ENCODE measurements around the gene ZNF804A. TPM values are rescaled to one million over a fixed set of nuclear protein-coding genes. Genes with fewer than 3 reads are reported as not detected.

ZNF804A gene
- total RNA-seq, 1 donor from 2014 or later: 0.32 TPM

DNA sequence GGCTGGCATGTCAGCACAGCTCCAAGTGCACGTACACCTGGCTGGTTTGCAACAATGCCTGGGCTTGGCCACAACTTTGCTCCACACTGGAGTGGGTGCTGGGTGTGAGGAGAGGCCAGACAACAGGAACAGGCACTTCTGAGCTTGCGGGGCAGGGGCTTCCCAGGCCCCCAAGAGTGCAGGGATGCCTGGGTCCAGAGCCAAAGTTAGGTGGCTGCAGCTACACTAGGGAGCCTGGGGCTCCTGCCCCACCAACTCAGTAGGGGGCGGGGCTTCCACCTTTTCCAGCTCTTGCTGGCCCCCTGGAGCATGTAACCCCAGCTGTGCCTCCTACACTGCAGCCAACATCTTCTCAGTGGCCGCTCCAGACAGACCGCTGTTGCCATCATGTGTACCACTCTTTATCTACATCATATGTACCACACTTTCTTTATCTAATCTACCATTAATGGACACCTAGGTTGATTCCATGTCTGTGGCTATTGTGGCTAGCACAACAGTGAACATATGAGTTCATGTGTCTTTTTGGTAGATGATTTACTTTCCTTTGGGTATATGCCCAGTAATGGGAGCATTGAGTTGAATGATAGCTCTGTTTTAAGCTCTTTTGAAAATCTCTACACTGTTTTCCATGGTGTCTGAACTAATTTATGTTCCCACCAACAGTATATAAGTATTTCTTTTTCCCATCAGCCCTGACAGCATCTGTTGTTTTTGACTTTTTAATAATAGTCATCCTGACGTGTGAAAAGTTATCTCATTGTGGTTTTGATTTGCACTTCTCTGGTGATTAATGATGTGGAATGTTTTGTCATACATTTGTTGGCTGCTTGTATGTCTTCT is 87.9 kb downstream of the ZNF804A start:
- no peaks in the 10 kb centered on the region for H3K79me2 ChIP-seq (ENCODE audit: insufficient read depth, low read length)
- H3K9me3 ChIP-seq (ENCODE audit: insufficient read depth, low read depth, low read length): no peaks in the 10 kb centered on the region
- Mint-ChIP-seq H3K27me3 (ENCODE audit: low read depth, unreplicated experiment) (no peaks in the 10 kb centered on the region), H3K4me1 (ENCODE audit: low read depth, unreplicated experiment) (no peaks in the 10 kb centered on the region), H3K4me3 (ENCODE audit: unreplicated experiment) (no peak overlapping the region), H3K9me3 (ENCODE audit: unreplicated experiment) (no peaks in the 10 kb centered on the region), H3K36me3 (ENCODE audit: low read depth, unreplicated experiment) (no peaks in the 10 kb centered on the region), H3K27ac (ENCODE audit: unreplicated experiment) (no peak overlapping the region)
- H4K20me1 ChIP-seq (ENCODE audit: insufficient read depth, low read length): no peaks in the 10 kb centered on the region
- H3K4me3 ChIP-seq (ENCODE audit: insufficient read depth, low read depth, low read length): no peak overlapping the region
- H3K4me2 ChIP-seq (ENCODE audit: low read length): no peak overlapping the region
- H3K27ac ChIP-seq (ENCODE audit: low read depth, low read length): no peak overlapping the region
- DNase-seq (ENCODE audit: low read depth) (peak; percentile 70), FAIRE-seq (no peak)
- TF ChIP-seq, protein P1, sequence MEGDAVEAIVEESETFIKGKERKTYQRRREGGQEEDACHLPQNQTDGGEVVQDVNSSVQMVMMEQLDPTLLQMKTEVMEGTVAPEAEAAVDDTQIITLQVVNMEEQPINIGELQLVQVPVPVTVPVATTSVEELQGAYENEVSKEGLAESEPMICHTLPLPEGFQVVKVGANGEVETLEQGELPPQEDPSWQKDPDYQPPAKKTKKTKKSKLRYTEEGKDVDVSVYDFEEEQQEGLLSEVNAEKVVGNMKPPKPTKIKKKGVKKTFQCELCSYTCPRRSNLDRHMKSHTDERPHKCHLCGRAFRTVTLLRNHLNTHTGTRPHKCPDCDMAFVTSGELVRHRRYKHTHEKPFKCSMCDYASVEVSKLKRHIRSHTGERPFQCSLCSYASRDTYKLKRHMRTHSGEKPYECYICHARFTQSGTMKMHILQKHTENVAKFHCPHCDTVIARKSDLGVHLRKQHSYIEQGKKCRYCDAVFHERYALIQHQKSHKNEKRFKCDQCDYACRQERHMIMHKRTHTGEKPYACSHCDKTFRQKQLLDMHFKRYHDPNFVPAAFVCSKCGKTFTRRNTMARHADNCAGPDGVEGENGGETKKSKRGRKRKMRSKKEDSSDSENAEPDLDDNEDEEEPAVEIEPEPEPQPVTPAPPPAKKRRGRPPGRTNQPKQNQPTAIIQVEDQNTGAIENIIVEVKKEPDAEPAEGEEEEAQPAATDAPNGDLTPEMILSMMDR (IDR thresholded peaks at IDR 0.05; ENCODE audit: insufficient read depth, low read depth, low read length): no peak
- no peak for TF ChIP-seq EZH2 (IDR thresholded peaks at IDR 0.05; ENCODE audit: insufficient read depth, low read length)
- no peaks in the 10 kb centered on the region for H3K36me3 ChIP-seq (ENCODE audit: insufficient read depth, low read length)
- no peaks in the 10 kb centered on the region for H3K27me3 ChIP-seq (ENCODE audit: insufficient read depth, low read length)
- H3K4me1 ChIP-seq (ENCODE audit: insufficient read depth, low read length): no peaks in the 10 kb centered on the region
- no peak overlapping the region for H2AFZ ChIP-seq (ENCODE audit: low read depth, low read length)
- no peak overlapping the region for H3K9ac ChIP-seq (ENCODE audit: low read length)

DNA sequence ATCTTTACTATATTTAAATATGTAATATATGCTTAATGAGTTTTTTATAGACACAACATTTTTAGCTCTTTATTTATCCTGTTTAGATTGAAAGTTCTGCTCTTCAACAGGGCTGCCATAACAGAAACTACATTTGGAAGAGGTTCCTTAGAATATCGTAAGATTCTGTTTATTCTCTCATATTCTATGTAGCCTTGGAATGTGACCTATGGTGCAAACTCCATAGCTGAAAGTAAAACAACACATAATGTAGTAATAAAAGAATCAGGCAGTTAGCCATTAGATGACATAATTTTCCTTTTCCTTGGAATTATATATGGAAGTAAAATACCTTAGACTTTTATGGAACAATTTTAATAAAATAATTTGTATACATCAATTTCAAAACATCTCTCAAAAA is 91.3 kb downstream of the ZNF804A start:
- H3K4me3 Mint-ChIP-seq (ENCODE audit: unreplicated experiment): no peak overlapping the region
- no peak for DNase-seq (ENCODE audit: low read depth)

More for the DNA sequence above, 91.3 kb downstream of the ZNF804A start:
- Histone ChIP-seq H3K27me3 (ENCODE audit: insufficient read depth, low read length) (no peaks in the 10 kb centered on the region), H3K9me3 (ENCODE audit: insufficient read depth, low read depth, low read length) (no peaks in the 10 kb centered on the region), H3K9ac (ENCODE audit: low read length) (no peak overlapping the region), H3K36me3 (ENCODE audit: insufficient read depth, low read length) (no peaks in the 10 kb centered on the region), H2AFZ (ENCODE audit: low read depth, low read length) (no peak overlapping the region), H3K27ac (ENCODE audit: low read depth, low read length) (no peak overlapping the region), H3K4me2 (ENCODE audit: low read length) (no peak overlapping the region), H3K79me2 (ENCODE audit: insufficient read depth, low read length) (no peaks in the 10 kb centered on the region), H3K4me1 (ENCODE audit: insufficient read depth, low read length) (no peaks in the 10 kb centered on the region), H3K4me3 (ENCODE audit: insufficient read depth, low read depth, low read length) (no peak overlapping the region), H4K20me1 (ENCODE audit: insufficient read depth, low read length) (no peaks in the 10 kb centered on the region)
- no peaks in the 10 kb centered on the region for H3K9me3 Mint-ChIP-seq (ENCODE audit: unreplicated experiment)
- no peaks in the 10 kb centered on the region for H3K4me1 Mint-ChIP-seq (ENCODE audit: low read depth, unreplicated experiment)
- H3K27ac Mint-ChIP-seq (ENCODE audit: unreplicated experiment): no peak overlapping the region
- H3K36me3 Mint-ChIP-seq (ENCODE audit: low read depth, unreplicated experiment): no peaks in the 10 kb centered on the region
- H3K27me3 Mint-ChIP-seq (ENCODE audit: low read depth, unreplicated experiment): no peaks in the 10 kb centered on the region
- no peak for FAIRE-seq
- no peak for TF ChIP-seq EZH2 (IDR thresholded peaks at IDR 0.05; ENCODE audit: insufficient read depth, low read length)
- TF ChIP-seq, protein P1 (IDR thresholded peaks at IDR 0.05; ENCODE audit: insufficient read depth, low read depth, low read length): no peak

Data from astrocyte (in vitro differentiated cells and primary cell).